ENCODE results near the gene KCND2. TPM values are rescaled to one million over a fixed set of nuclear protein-coding genes. Genes with fewer than 3 reads are reported as not detected.

The KCND2 gene
- total and polyA plus RNA-seq, 2 of the 8 experiments (the other 6 are each of a cell fraction or from before 2014, with no cell fraction given) = 4.6 to 7.7 TPM

DNA sequence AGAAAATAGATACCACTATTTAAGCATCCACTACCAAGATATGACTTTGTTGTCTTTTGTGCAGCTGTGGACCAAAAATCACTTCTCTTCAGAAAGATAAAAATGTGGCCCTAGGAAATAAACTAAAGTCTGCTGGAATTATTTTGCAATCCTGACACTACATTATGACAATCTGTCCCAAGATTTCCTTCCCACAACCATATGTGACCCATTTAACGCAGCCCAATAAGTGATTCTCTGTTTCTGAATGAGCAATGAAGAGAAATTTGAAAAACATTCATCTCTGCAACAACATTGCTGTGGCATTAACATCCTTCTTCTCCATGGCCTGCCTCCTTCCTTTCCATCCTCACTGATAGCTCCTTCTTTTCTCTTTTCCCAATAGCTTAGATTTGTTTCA lies 373.0 kb downstream of the KCND2 start (continued):
- TF ChIP-seq SIN3A (conservative IDR thresholded peaks at IDR 0.05 in 1 of 2, IDR thresholded peaks at IDR 0.05 in 1 of 2; ENCODE audit: low read depth in 1 of 2, low read length in 2 of 2) (no peak), SP1 (IDR thresholded peaks at IDR 0.05; ENCODE audit: low read depth, low read length) (no peak), E2F6 (IDR thresholded peaks at IDR 0.05) (no peak), SRF (IDR thresholded peaks at IDR 0.05; ENCODE audit: low read depth, low read length) (no peak)
